ENCODE measurements around the gene RASAL2. TPM values are rescaled to one million over a fixed set of nuclear protein-coding genes. Genes with fewer than 3 reads are reported as not detected.

Gene RASAL2
- total and polyA plus RNA-seq, 10 donors = 0.42 to 24.4 (median 14.6) TPM

- Histone ChIP-seq H3K36me3 (no peaks in the 10 kb centered on the region), H3K27me3 (replicated peaks in 1 of 7) (no peaks in the 10 kb centered on the region), H3K4me3 (no peak overlapping the region), H3K9me3 (peaks cover 0 to 20% (median 6%) of the 10 kb centered on the region in 8 donors), H3K27ac (no peak overlapping the region), H3K4me1 (peaks cover 0 to 9% (median 0%) of the 10 kb centered on the region in 6 donors)
- DNase-seq = no peak
- WGBS, 5 donors = 56 to 78% (median 65%) methylated on average over 1 of the region's 1 CpG
- TF ChIP-seq POLR2AphosphoS5 (IDR thresholded peaks at IDR 0.05) (no peak), POLR2A (IDR thresholded peaks at IDR 0.05) (no peak), CTCF (IDR thresholded peaks at IDR 0.05 in 8 of 11, conservative IDR thresholded peaks at IDR 0.05 in 3 of 11) (no peak)
- intact Hi-C loops (cut with DNase I; ENCODE audit: low total_unique reads) = no loop called here
Measured at GRCh38 chr1:178418284-178418955, 324.5 kb downstream of the RASAL2 start.

DNA sequence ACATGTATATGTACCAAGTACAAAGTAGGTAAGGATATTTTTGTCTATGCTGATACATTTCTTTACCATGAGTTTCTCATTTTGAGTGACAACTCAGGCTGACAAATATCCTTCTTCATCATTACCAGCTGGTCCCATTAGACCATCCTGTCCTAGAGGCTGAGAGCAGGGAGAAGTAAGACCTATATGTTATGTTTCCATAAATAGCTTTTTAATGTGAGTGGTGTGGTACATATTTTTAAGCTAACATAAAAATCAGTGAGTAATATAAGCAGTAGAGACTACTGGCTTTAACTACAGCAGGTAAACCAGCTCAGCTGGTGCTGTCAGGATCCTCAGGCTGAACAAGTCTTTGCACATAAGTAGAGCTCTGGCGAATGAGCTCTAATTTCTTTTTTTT is 340.5 kb downstream of the RASAL2 start:
- TF ChIP-seq CTCF (IDR thresholded peaks at IDR 0.05 in 8 of 11, conservative IDR thresholded peaks at IDR 0.05 in 3 of 11) = no peak
- TF ChIP-seq POLR2AphosphoS5 (IDR thresholded peaks at IDR 0.05) = no peak
- TF ChIP-seq POLR2A (IDR thresholded peaks at IDR 0.05) = no peak
- H3K27me3 ChIP-seq (replicated peaks in 1 of 7) = no peaks in the 10 kb centered on the region
- no peaks in the 10 kb centered on the region for H3K4me1 ChIP-seq
- intact Hi-C loops (cut with DNase I; ENCODE audit: low total_unique reads) = no loop called here
- DNase-seq = no peak
- no peaks in the 10 kb centered on the region for H3K9me3 ChIP-seq
- H3K36me3 ChIP-seq = no peaks in the 10 kb centered on the region
- H3K4me3 ChIP-seq = no peak overlapping the region
- 86 to 92% (median 89%) methylated on average over 1 of the region's 1 CpG for WGBS, 5 donors
- no peak overlapping the region for H3K27ac ChIP-seq

DNA sequence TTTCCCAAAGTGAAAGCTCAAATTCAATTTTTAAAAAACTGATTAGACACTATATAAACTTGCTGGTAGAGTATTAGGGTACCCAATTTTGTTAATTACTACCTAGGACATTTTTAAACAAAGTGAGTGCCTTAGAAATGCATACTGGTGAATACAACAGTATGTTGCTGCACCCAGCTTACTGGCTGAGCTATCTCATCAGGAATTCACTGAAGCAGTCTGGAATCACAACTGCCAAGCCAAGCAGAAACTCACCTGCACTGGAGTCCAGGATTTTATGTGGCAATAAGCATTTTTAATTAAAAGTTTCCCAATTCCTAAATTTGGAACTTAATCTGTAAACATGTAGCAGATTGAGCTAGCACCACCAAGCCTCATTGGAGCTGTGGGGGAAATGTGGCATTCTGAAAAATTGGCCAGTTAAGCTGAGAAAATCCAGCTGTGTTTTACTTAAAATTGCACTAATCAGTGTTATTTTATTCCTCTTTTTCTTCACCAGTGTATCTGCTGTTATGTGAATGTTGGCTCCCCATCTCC is 341.1 kb downstream of the RASAL2 start:
- intact Hi-C loops (cut with DNase I; ENCODE audit: low total_unique reads) = no loop called here
- DNase-seq = no peak
- TF ChIP-seq POLR2A (IDR thresholded peaks at IDR 0.05) (no peak), POLR2AphosphoS5 (IDR thresholded peaks at IDR 0.05) (no peak), CTCF (IDR thresholded peaks at IDR 0.05 in 8 of 11, conservative IDR thresholded peaks at IDR 0.05 in 3 of 11) (no peak)
- no peaks in the 10 kb centered on the region for H3K4me1 ChIP-seq
- no peak overlapping the region for H3K27ac ChIP-seq
- H3K27me3 ChIP-seq (replicated peaks in 1 of 7) = no peaks in the 10 kb centered on the region
- no peaks in the 10 kb centered on the region for H3K9me3 ChIP-seq
- no peaks in the 10 kb centered on the region for H3K36me3 ChIP-seq
- no peak overlapping the region for H3K4me3 ChIP-seq

- intact Hi-C loops (cut with DNase I; ENCODE audit: low total_unique reads) = no loop called here
- DNase-seq = no peak
- Histone ChIP-seq H3K27ac (no peak overlapping the region), H3K4me1 (no peaks in the 10 kb centered on the region), H3K36me3 (peaks cover 0 to 7% (median 0%) of the 10 kb centered on the region in 6 donors), H3K27me3 (replicated peaks in 1 of 7) (no peaks in the 10 kb centered on the region), H3K4me3 (no peak overlapping the region), H3K9me3 (no peaks in the 10 kb centered on the region)
- TF ChIP-seq CTCF (IDR thresholded peaks at IDR 0.05 in 8 of 11, conservative IDR thresholded peaks at IDR 0.05 in 3 of 11) (no peak), POLR2AphosphoS5 (IDR thresholded peaks at IDR 0.05) (no peak), POLR2A (IDR thresholded peaks at IDR 0.05) (no peak)
- 83 to 91% (median 88%) methylated on average over 2 of the region's 2 CpGs for WGBS, 5 donors
Measured at GRCh38 chr1:178436899-178437298, 343.0 kb downstream of the RASAL2 start.

Measured in spleen (tissue), 11 donors.